D721Med (cell line): ENCODE measurements around the gene IQSEC3.

Experiments
- DNase-seq: peaks from one replicate; pipeline ENCODE4 v3.0.0; 2011; ENCODE audit warnings: low spot score; ENCODE audit not compliant: insufficient read length
- FAIRE-seq: peaks from 2 replicates; lab custom pipeline; 2011; peaks lifted over from hg19 to GRCh38; lab: Jason Lieb, UNC
- CTCF ChIP-seq: IDR thresholded peaks from 2 replicates; pipeline ENCODE4 v1.5.1; 2012; ENCODE audit warnings: mild to moderate bottlenecking, control low read depth; ENCODE audit not compliant: insufficient read depth; ENCODE audit errors: missing control alignments

IQSEC3 gene

GRCh38 chr12:135138-135537, 68.6 kb downstream of the IQSEC3 start:
- TF ChIP-seq CTCF: no peak
- no peak for FAIRE-seq
- no peak for DNase-seq

- no peak for FAIRE-seq
- DNase-seq: no peak
- no peak for TF ChIP-seq CTCF
Observed at GRCh38 chr12:138171-138897, 71.8 kb downstream of the IQSEC3 start.

GRCh38 chr12:138898-139534, 72.4 kb downstream of the IQSEC3 start:
- no peak for TF ChIP-seq CTCF
- DNase-seq: no peak
- FAIRE-seq: no peak

GRCh38 chr12:139585-139984, 73.0 kb downstream of the IQSEC3 start:
- DNase-seq (no peak), FAIRE-seq (no peak)

GRCh38 chr12:140162-140561, 73.6 kb downstream of the IQSEC3 start:
- FAIRE-seq: no peak
- DNase-seq: no peak
- TF ChIP-seq CTCF: no peak

More at GRCh38 chr12:139585-139984, 73.0 kb downstream of the IQSEC3 start:
- no peak for TF ChIP-seq CTCF

GRCh38 chr12:143964-144649, 77.5 kb downstream of the IQSEC3 start:
- TF ChIP-seq CTCF: peak; percentile 11
- FAIRE-seq (no peak), DNase-seq (no peak)
